NCI-H1105 (cell line): Measurements from ENCODE around the gene SH3TC1.
A peak's percentile ranks its signal among the peaks of the same experiment; 100 is the strongest.

ENCODE experiments used
- DNase-seq: peaks from one replicate; lab custom pipeline; 2025; lab: John Stamatoyannopoulos, UW

SH3TC1 gene

GRCh38 chr4:8214136-8214535, 15.0 kb downstream of the SH3TC1 start:
- no peak for DNase-seq

GRCh38 chr4:8215001-8215427, 15.9 kb downstream of the SH3TC1 start:
- no peak for DNase-seq

GRCh38 chr4:8215641-8216442, 16.8 kb downstream of the SH3TC1 start:
- DNase-seq, result no peak

GRCh38 chr4:8216443-8217245, 17.6 kb downstream of the SH3TC1 start:
- DNase-seq, result no peak

GRCh38 chr4:8217246-8217511, 18.1 kb downstream of the SH3TC1 start:
- DNase-seq, result no peak

GRCh38 chr4:8217871-8218270, 18.8 kb downstream of the SH3TC1 start:
- no peak for DNase-seq

- peak; percentile 73 for DNase-seq
These were observed 19.4 kb downstream of the SH3TC1 start for GRCh38 chr4:8218371-8219031.

- DNase-seq, result no peak
These were observed 20.1 kb downstream of the SH3TC1 start for GRCh38 chr4:8219236-8219635.

- no peak for DNase-seq
These were observed 21.8 kb downstream of the SH3TC1 start for GRCh38 chr4:8220661-8221450.

- no peak for DNase-seq
These were observed 22.4 kb downstream of the SH3TC1 start for GRCh38 chr4:8221476-8221875.

GRCh38 chr4:8221985-8222384, 22.9 kb downstream of the SH3TC1 start:
- DNase-seq, result no peak

GRCh38 chr4:8222609-8223388, 23.7 kb downstream of the SH3TC1 start:
- DNase-seq, result no peak

- no peak for DNase-seq
These were observed 25.3 kb downstream of the SH3TC1 start for GRCh38 chr4:8224267-8224974.

GRCh38 chr4:8224975-8225625, 26.0 kb downstream of the SH3TC1 start:
- no peak for DNase-seq

- peak; percentile 47 for DNase-seq
These were observed 26.8 kb downstream of the SH3TC1 start for GRCh38 chr4:8225706-8226443.

GRCh38 chr4:8227201-8227770, 28.2 kb downstream of the SH3TC1 start:
- DNase-seq, result no peak

- DNase-seq, result no peak
These were observed 28.8 kb downstream of the SH3TC1 start for GRCh38 chr4:8227771-8228318.

- DNase-seq, result no peak
These were observed 29.5 kb downstream of the SH3TC1 start for GRCh38 chr4:8228319-8229250.
